ENCODE data around the gene MCTS1.
"Not testable (repeated sequence)": the region's sequence is repeated elsewhere in the genome, so short reads cannot be mapped to it uniquely, and the experiment has no call there.

Gene MCTS1

DNA sequence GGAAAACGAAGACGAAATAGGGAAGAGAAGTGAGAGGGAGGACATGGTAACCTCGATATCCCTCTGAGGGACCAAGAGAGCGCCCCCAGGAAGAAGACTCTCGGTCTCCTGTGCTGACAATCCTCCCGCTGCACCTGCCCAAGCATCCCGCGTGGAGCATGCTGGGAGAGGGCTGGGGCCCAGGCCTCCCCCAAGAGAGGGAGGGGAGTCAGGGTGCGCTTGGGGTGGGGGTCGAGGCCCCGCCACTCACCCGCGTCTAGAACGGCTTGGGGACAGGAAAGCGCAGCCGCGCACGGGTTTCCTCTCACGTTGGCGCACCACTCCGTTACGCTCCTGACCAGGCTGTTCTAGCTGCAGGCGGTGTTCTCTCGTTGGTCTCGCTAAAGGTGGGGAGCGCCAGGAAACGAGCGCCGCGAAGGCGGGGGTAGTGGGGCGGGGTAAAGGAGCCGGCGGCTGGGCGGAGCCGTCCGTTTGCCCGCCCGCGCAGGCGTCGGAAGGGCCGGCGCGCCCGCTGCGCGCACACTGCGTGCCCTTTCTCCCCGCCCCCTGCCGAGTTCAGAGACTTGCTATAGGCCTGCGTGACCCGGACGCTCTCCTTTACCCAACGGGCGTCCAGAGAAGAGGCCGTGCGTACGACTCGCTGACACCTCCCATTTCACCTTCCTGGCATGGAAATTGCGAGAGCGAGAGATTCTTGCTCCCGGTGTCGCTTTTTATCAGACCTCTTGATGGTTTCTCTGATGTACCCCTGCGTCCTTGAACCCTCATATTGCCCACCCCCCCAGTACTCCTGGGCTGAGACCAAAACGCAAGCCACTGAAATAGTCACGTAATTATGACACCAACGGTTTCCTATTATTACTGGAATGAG, 26.0 kb downstream of the MCTS1 start, which contains the start of gene C1GALT1C1:
C1GALT1C1 (minus strand) TSS at position 388 of the 871 bp plus-strand sequence. CDS start 2,888 bp downstream, outside the sequence.
- DNase-seq: peak; percentile 89

GRCh38 chrX:120638619-120639018, 34.7 kb downstream of the MCTS1 start:
- no peak for DNase-seq

GRCh38 chrX:120642871-120643270, 39.0 kb downstream of the MCTS1 start:
- no peak for DNase-seq

- DNase-seq: no peak
Measured at GRCh38 chrX:120647127-120647526, 43.2 kb downstream of the MCTS1 start.

DNA sequence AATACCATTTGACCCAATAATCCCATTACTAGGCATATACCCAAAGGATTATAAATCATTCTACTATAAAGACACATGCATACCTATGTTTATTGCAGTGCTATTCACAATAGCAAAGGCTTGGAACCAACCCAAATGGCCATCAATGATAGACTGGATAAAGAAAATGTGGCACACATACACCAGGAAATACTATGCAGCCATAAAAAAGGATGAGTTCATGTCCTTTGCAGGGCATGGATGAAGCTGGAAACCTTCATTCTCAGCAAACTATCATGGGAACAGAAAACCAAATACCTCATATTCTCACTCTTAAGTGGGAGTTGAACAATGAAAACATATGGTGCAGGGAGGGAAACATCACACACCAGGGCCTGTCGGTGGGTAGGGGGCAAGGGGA, 48.4 kb downstream of the MCTS1 start:
- DNase-seq: not testable (repeated sequence)

DNA sequence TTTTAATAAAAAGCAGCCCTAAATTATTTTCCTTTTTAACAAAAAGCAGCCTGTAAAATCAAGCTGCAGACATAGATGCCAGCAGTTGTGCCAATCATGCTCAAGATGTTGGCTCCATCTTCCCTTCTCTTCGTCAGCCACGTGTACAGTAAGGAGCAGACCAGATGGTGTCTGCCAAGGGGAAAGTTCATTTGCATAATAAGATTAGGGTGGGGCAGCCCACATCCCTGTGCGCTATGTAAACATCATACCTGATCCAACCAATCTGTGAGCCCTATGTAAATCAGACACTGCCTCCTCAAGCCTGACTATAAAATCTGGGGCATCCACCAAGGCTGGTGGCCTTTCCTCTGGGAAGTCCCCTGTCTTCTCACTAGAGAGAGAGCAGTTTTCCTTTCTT, 49.1 kb downstream of the MCTS1 start:
- no peak for DNase-seq

DNA sequence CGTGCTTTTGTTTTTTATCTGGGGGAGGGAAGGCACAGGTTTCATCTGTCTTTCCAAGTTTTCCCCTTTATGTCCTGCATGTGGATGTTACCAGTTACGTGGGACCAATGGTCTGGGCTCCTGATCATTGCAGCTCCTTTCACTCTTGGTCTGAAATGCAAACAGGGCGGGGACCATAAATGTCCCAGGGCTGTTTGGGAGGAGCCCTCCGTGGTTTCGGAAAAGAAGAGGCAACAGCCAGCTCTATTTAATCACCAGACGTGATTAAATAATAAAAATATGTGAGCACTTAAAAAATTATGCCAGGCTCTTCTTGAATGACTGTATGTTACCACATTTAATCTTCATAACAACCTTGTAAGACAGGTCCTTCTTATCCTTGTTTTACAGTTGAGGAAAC, 56.7 kb downstream of the MCTS1 start:
- no peak for DNase-seq
